GM18870 (cell line): ENCODE measurements around the gene B3GNT9.

Experiments
- ATAC-seq: cut with Tn5 transposase; IDR thresholded peaks from one replicate; pipeline ENCODE4 v1.9.1; 2021; ENCODE audit warnings: moderate library complexity; ENCODE audit not compliant: unreplicated experiment

B3GNT9 gene

GRCh38 chr16:67186550-67186950 lies 35.8 kb upstream of the B3GNT9 start:
- no peak for ATAC-seq

- no peak for ATAC-seq
Measured at GRCh38 chr16:67185651-67186134, 34.9 kb upstream of the B3GNT9 start.

- no peak for ATAC-seq
Measured at GRCh38 chr16:67184995-67185650, 34.3 kb upstream of the B3GNT9 start.

GRCh38 chr16:67184453-67184994 lies 33.7 kb upstream of the B3GNT9 start:
- no peak for ATAC-seq

- ATAC-seq = peak; percentile 93
Measured at GRCh38 chr16:67183627-67184452, 33.0 kb upstream of the B3GNT9 start, which contains the start of gene MATCAP1. Gene MATCAP1 (minus strand): TSS chr16:67183963. CDS start chr16:67180610, 3,353 bp downstream.

- no peak for ATAC-seq
Measured at GRCh38 chr16:67183284-67183626, 32.5 kb upstream of the B3GNT9 start.

GRCh38 chr16:67182288-67182687 lies 31.5 kb upstream of the B3GNT9 start:
- ATAC-seq = no peak

- ATAC-seq = no peak
Measured at GRCh38 chr16:67181346-67181745, 30.5 kb upstream of the B3GNT9 start.

- no peak for ATAC-seq
Measured at GRCh38 chr16:67180166-67180565, 29.4 kb upstream of the B3GNT9 start.

- ATAC-seq = no peak
Measured at GRCh38 chr16:67179421-67180080, 28.8 kb upstream of the B3GNT9 start.

- ATAC-seq = no peak
Measured at GRCh38 chr16:67177743-67178699, 27.2 kb upstream of the B3GNT9 start.

- ATAC-seq = no peak
Measured at GRCh38 chr16:67176662-67177061, 25.9 kb upstream of the B3GNT9 start.

- ATAC-seq = no peak
Measured at GRCh38 chr16:67174706-67175231, 24.0 kb upstream of the B3GNT9 start.

GRCh38 chr16:67173808-67174705 lies 23.3 kb upstream of the B3GNT9 start:
- no peak for ATAC-seq

- ATAC-seq = no peak
Measured at GRCh38 chr16:67173323-67173722, 22.5 kb upstream of the B3GNT9 start.

GRCh38 chr16:67170949-67171649 lies 20.3 kb upstream of the B3GNT9 start:
- ATAC-seq = no peak

- peak; percentile 43 for ATAC-seq
Measured at GRCh38 chr16:67170168-67170948, 19.6 kb upstream of the B3GNT9 start, which contains the start of gene NOL3. Gene NOL3 (plus strand): TSS chr16:67170538.
